ENCODE measurements around the gene MC2R. TPM values are rescaled to one million over a fixed set of nuclear protein-coding genes. Genes with fewer than 3 reads are reported as not detected.

The MC2R gene
- total RNA-seq, 1 experiment from 2014 or later = not detected

DNA sequence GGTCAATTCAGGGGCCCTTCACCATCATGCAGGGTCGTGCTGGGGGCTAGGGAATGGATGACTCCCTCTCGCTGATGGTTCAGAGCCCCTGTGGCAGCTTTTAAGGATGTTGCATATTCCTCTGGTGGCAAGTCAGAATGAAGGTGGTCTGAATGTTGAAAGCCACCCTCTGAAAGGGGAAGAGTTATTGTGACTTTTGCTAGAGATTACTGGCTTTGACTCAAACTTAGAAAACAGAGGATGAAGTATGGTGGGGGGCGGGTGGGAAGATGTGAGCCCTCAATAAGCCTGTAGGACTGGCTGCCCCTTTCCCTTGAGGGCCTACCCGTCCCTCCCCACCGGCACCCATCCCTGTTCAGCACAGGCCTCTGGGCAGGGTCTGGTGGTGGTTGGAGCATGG, 23.2 kb downstream of the MC2R start:
- no peak overlapping the region for H3T11ph ChIP-seq (ENCODE audit: low read length)
- DNase-seq = no peak
- no peak overlapping the region for H2BK120ac ChIP-seq (ENCODE audit: low read depth, low read length, poor library complexity, severe bottlenecking)
- no peaks in the 10 kb centered on the region for H4K20me1 ChIP-seq (ENCODE audit: control insufficient read depth, insufficient read depth, insufficient read length)
- no peaks in the 10 kb centered on the region for H3K9me3 ChIP-seq (ENCODE audit: control insufficient read depth, low read depth, low read length)
- no peaks in the 10 kb centered on the region; the same call in 1 of the 2 replicates for H3K27me3 Mint-ChIP-seq (ENCODE audit: low read depth)
- no peak overlapping the region for H4K5ac ChIP-seq (ENCODE audit: insufficient read length, low read depth, low read length)
- no peak overlapping the region for H3K4me3 Mint-ChIP-seq
- H3K79me2 ChIP-seq (ENCODE audit: insufficient read depth, low read length) = no peaks in the 10 kb centered on the region
- no peak overlapping the region for H2AFZ ChIP-seq (ENCODE audit: low read length)
- WGBS (ENCODE audit: extremely low coverage, insufficient read length, low lambda C conversion rate) = no CpG with 5 or more reads among the region's 5 CpGs
- no peak overlapping the region for H2AK5ac ChIP-seq (ENCODE audit: insufficient read length, low read length)
- H3K14ac ChIP-seq (ENCODE audit: insufficient read depth, low read length) = peak overlapping the region; percentile 68; the same call in 1 of the 2 replicates
- H3K79me1 ChIP-seq (ENCODE audit: insufficient read depth, low read depth, low read length, poor library complexity, severe bottlenecking) = no peaks in the 10 kb centered on the region
- no peak overlapping the region for H3K4ac ChIP-seq (ENCODE audit: low read depth, low read length)
- no peaks in the 10 kb centered on the region for H3K27me3 ChIP-seq (ENCODE audit: insufficient read depth, low read length)
- H3K9ac ChIP-seq (ENCODE audit: extremely low read depth, insufficient read length, low read length) = no peak overlapping the region
- H3K36me3 Mint-ChIP-seq (ENCODE audit: insufficient read depth in 1 of 3, low read depth in 3 of 3) = no peaks in the 10 kb centered on the region
- no peak overlapping the region for H3K18ac ChIP-seq (ENCODE audit: insufficient read length, low read depth, low read length)
- H3K23me2 ChIP-seq (ENCODE audit: insufficient read length, low read depth, low read length, poor library complexity, severe bottlenecking) = no peaks in the 10 kb centered on the region
- peaks cover 8 to 25% of the 10 kb centered on the region in 2 experiments for H3K4me1 Mint-ChIP-seq
- no peaks in the 10 kb centered on the region for H3K9me3 Mint-ChIP-seq
- H2BK5ac ChIP-seq (ENCODE audit: insufficient read length, low read length) = no peak overlapping the region
- H4K8ac ChIP-seq (replicated peaks; ENCODE audit: insufficient read length, low read depth, low read length) = no peak overlapping the region
- H3K23ac ChIP-seq (ENCODE audit: insufficient read length, low read depth, low read length) = no peak overlapping the region
- no peak overlapping the region for H2BK15ac ChIP-seq (ENCODE audit: low read depth, low read length)
- H3K27ac ChIP-seq (ENCODE audit: insufficient read length, low read depth, low read length) = no peak overlapping the region
- H4K91ac ChIP-seq (ENCODE audit: insufficient read length, low read depth, low read length) = no peak overlapping the region
- H3K4me2 ChIP-seq (ENCODE audit: insufficient read depth, insufficient read length, low read length) = no peak overlapping the region
- no peak overlapping the region for H2BK12ac ChIP-seq (ENCODE audit: insufficient read length, low read depth, low read length)
- no peaks in the 10 kb centered on the region for H3K4me1 ChIP-seq (ENCODE audit: insufficient read depth, low read length)
- no peak overlapping the region for H2BK20ac ChIP-seq (ENCODE audit: low read depth, low read length, poor library complexity, severe bottlenecking)
- H3K27ac Mint-ChIP-seq = no peak overlapping the region
- TF ChIP-seq, protein P1, sequence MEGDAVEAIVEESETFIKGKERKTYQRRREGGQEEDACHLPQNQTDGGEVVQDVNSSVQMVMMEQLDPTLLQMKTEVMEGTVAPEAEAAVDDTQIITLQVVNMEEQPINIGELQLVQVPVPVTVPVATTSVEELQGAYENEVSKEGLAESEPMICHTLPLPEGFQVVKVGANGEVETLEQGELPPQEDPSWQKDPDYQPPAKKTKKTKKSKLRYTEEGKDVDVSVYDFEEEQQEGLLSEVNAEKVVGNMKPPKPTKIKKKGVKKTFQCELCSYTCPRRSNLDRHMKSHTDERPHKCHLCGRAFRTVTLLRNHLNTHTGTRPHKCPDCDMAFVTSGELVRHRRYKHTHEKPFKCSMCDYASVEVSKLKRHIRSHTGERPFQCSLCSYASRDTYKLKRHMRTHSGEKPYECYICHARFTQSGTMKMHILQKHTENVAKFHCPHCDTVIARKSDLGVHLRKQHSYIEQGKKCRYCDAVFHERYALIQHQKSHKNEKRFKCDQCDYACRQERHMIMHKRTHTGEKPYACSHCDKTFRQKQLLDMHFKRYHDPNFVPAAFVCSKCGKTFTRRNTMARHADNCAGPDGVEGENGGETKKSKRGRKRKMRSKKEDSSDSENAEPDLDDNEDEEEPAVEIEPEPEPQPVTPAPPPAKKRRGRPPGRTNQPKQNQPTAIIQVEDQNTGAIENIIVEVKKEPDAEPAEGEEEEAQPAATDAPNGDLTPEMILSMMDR (conservative IDR thresholded peaks at IDR 0.05) = no peak
- no peak overlapping the region for H3K56ac ChIP-seq (ENCODE audit: insufficient read length, low read depth, low read length)
